ENCODE results near the gene MRTFA.

- TF ChIP-seq CTCF (IDR thresholded peaks at IDR 0.05 in 2 of 3, conservative IDR thresholded peaks at IDR 0.05 in 1 of 3; ENCODE audit: borderline replicate concordance in 1 of 3, insufficient read depth in 1 of 3, low read depth in 2 of 3, low read length in 2 of 3), result 0 out of 6 replicates have a peak, but pooled peaks of 1 of the 3 experiments have one; percentile 6
- TF ChIP-seq SP1 (IDR thresholded peaks at IDR 0.05; ENCODE audit: low read depth), result no peak
- no peak for TF ChIP-seq POLR2A (IDR thresholded peaks at IDR 0.05; ENCODE audit: borderline replicate concordance, extremely low read depth, insufficient read depth, insufficient read length)
- no peak for TF ChIP-seq RAD21 (IDR thresholded peaks at IDR 0.05; ENCODE audit: low read depth)
- TF ChIP-seq ZNF274 (IDR thresholded peaks at IDR 0.05; ENCODE audit: low read depth, low read length), result no peak
- no peak for TF ChIP-seq EZH2 (IDR thresholded peaks at IDR 0.05)
Measured at GRCh38 chr22:40671369-40671768, 34.9 kb upstream of the MRTFA start.
